Measurements from ENCODE around the gene THUMPD1.

The THUMPD1 gene

GRCh38 chr16:20689668-20690067 lies 52.0 kb downstream of the THUMPD1 start:
- no peak for DNase-seq

GRCh38 chr16:20683812-20684211 lies 57.8 kb downstream of the THUMPD1 start:
- DNase-seq, result no peak
